Pancreas (tissue), 10 donors: Measurements from ENCODE around the gene ANTXR1. TPM values are rescaled to one million over a fixed set of nuclear protein-coding genes. Genes with fewer than 3 reads are reported as not detected.

Experiments
- ATAC-seq, 4 donors: fragments of 200-7000 bp; cut with Tn5 transposase; one replicate each; pipeline versions ENCODE4 v1.8.0 to v1.9.1; 2020; ENCODE audit warnings: mild to moderate bottlenecking in 4 of 4, moderate library complexity in 4 of 4
- DNase-seq, 6 donors: peaks; one replicate each; pipeline ENCODE4 v3.0.0-alpha.2; 2020
- FAIRE-seq: peaks from 2 replicates; lab custom pipeline; 2012; peaks lifted over from hg19 to GRCh38; lab: Jason Lieb, UNC
- H3K27ac ChIP-seq, 4 donors: fragments of 200-600 bp; sonication (generic); 1 replicate in 3 of 4; 2 replicates in 1 of 4; pipeline versions ENCODE4 v1.5.0 to v1.8.0; 2020
- H3K27me3 ChIP-seq, 4 donors: fragments of 200-600 bp; one replicate each; pipeline ENCODE4 v1.8.0; 2021
- H3K36me3 ChIP-seq, 3 donors: fragments of 200-600 bp; sonication (generic) in 1 of 3; one replicate each; pipeline versions ENCODE4 v1.5.0 to v1.8.0; 2020 to 2021
- H3K4me1 ChIP-seq, 3 donors: fragments of 200-600 bp; one replicate each; pipeline ENCODE4 v1.8.0; 2021
- H3K4me3 ChIP-seq, 4 donors: fragments of 200-600 bp; sonication (generic) in 2 of 4; one replicate each; pipeline versions ENCODE4 v1.5.0 to v1.8.0; 2020 to 2021
- H3K9me3 ChIP-seq, 4 donors: fragments of 200-600 bp; one replicate each; pipeline ENCODE4 v1.8.0; 2021
- CTCF ChIP-seq, 4 donors: fragments of 200-600 bp; sonication (generic) in 3 of 4; IDR thresholded peaks; one replicate each; pipeline versions ENCODE4 v1.5.0 to v1.8.0; 2021; ENCODE audit warnings: antibody characterized with exemption in 4 of 4
- WGBS, 2 donors: extraction: QIAGEN DNeasy Blood & Tissue Kit; methylation state at CpG; one replicate each; pipeline ENCODE4 v1.1.7; 2013; 5-methylcytosine and 5-hydroxymethylcytosine counted together
- intact Hi-C, 3 donors: fragments of 100-400 bp; cut with DNase I; formaldehyde crosslinking; loops; one replicate each; pipeline versions ENCODE4 v1.11.1 to v1.14.2; 2022
- polyA plus RNA-seq, 2 donors: library from polyadenylated mRNA; stranded (reverse); fragments of 200-250 nt; gene quantifications; one replicate each; pipeline ENCODE4 v1.2.3, GENCODE V29; 2013
- total RNA-seq, 6 donors: library from RNA; stranded (reverse); fragmentation: NEBNext Ultra II Directional in 4 of 6; extraction: Animal tissue kit (Norgen Biotek cat#: 25700) in 4 of 6; gene quantifications; one replicate each; pipeline versions ENCODE4 v1.2.1 to v1.2.4, GENCODE V29; 2021 to 2023
- donor health status: healthy with polysubstance abuse.
- donor health status: DM: no; HTN: no; CAD: no; lungs with moderate emphysema.
- donor health status: DM: no; HTN: no; CAD: no.
- donor health status: control.
- donor health status: control.
- donor health status: Bipolar disorder and iron deficiency.
- donor health status: DM: yes; HTN: yes; CAD: no.
- donor health status: DM: no; HTN: no; CAD: no.
- donor health status: DM: no; HTN: no; CAD: no.
- donor health status: DM: yes; HTN: yes; CAD: no.

Gene ANTXR1
- total and polyA plus RNA-seq, 8 donors = 1.7 to 23.4 (median 2.5) TPM

- intact Hi-C loops = no loop called here
- 83 to 92% methylated on average over 4 of the region's 4 CpGs for WGBS, 2 donors
Observed at GRCh38 chr2:69084492-69084891, 71.5 kb downstream of the ANTXR1 start.

DNA sequence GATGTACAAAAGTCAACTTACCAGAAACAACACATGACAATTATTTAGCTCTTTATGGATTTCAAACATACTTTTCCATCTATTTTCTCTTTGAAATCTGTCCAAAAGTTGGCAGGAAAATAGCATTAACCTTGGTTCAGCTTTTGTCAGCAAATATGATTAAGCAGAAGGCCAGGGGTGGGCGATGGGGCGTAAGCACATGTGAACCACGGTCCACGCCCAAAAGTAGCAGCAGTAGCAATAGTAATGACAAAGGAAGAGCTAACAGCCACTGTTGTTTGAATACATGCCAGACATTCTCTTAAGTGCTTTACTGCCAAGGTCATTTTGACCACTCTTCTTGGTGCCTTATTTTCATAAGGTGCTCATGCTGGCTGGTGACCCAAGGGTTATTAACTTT, 73.5 kb downstream of the ANTXR1 start:
- H3K9me3 ChIP-seq = no peaks in the 10 kb centered on the region
- H3K4me1 ChIP-seq = peaks cover 0 to 21% (median 0%) of the 10 kb centered on the region in 3 donors
- H3K27me3 ChIP-seq = no peaks in the 10 kb centered on the region
- no peak overlapping the region for H3K27ac ChIP-seq
- no peak overlapping the region for H3K4me3 ChIP-seq
- no peak for ATAC-seq
- no peak for DNase-seq
- 74% methylated on average over 4 of the region's 4 CpGs for WGBS, 2 donors
- H3K36me3 ChIP-seq = no peaks in the 10 kb centered on the region
- no peak for TF ChIP-seq CTCF (IDR thresholded peaks at IDR 0.05)
- no peak for FAIRE-seq
- intact Hi-C loops = no loop called here

More at GRCh38 chr2:69084492-69084891, 71.5 kb downstream of the ANTXR1 start:
- no peaks in the 10 kb centered on the region for H3K9me3 ChIP-seq
- no peak for FAIRE-seq
- ATAC-seq = no peak
- H3K27me3 ChIP-seq = no peaks in the 10 kb centered on the region
- DNase-seq = no peak
- TF ChIP-seq CTCF (IDR thresholded peaks at IDR 0.05) = no peak
- H3K27ac ChIP-seq = no peak overlapping the region
- H3K36me3 ChIP-seq = no peaks in the 10 kb centered on the region
- H3K4me1 ChIP-seq = peaks cover 0 to 21% (median 0%) of the 10 kb centered on the region in 3 donors
- H3K4me3 ChIP-seq = no peak overlapping the region

DNA sequence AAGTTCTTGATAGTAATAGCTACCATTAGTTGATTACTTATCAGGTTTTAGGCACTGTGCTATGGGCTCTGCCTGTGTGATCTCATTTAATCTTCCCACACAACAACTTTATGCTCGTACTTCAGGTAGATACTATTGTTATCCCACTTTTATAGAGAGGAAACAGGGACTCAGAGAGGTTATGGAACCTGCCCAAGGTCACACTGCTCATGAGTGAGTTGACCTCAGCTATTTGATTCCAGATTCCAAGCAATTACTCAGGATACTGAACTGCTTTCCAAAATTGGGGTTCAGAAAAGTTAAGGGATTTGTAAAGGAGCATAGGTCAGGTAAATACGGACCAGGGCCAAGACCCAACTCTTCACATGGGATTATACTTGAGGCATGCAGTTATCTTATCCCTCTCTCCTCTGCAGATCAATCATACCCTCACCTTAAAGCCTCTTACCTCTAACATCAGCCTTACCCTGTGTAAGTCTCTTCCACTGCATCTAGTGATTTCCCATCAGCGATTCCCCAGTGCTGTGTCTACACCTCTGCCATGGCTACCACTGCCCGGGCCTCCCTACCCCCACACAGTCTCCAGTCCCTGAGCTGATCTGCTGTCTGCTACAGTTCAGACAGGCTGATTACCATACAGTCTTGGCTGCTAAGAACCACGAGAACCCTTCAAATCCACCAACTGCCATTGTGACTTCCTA, 74.4 kb downstream of the ANTXR1 start:
- 77 to 86% methylated on average over 5 of the region's 5 CpGs for WGBS, 2 donors
- H3K36me3 ChIP-seq = no peaks in the 10 kb centered on the region
- H3K27ac ChIP-seq = no peak overlapping the region
- H3K9me3 ChIP-seq = no peaks in the 10 kb centered on the region
- DNase-seq = no peak
- FAIRE-seq = no peak
- peaks cover 0 to 17% (median 0%) of the 10 kb centered on the region in 3 donors for H3K4me1 ChIP-seq
- H3K4me3 ChIP-seq = no peak overlapping the region
- ATAC-seq = no peak
- intact Hi-C loops = no loop called here
- no peaks in the 10 kb centered on the region for H3K27me3 ChIP-seq
- TF ChIP-seq CTCF (IDR thresholded peaks at IDR 0.05) = no peak

- H3K9me3 ChIP-seq = no peaks in the 10 kb centered on the region
- H3K36me3 ChIP-seq = no peaks in the 10 kb centered on the region
- intact Hi-C loops = no loop called here
- no peak for ATAC-seq
- H3K4me3 ChIP-seq = no peak overlapping the region
- no peak overlapping the region for H3K27ac ChIP-seq
- DNase-seq = no peak
- no peak for TF ChIP-seq CTCF (IDR thresholded peaks at IDR 0.05)
- no peak for FAIRE-seq
- H3K27me3 ChIP-seq = no peaks in the 10 kb centered on the region
- H3K4me1 ChIP-seq = peaks cover 0 to 12% (median 0%) of the 10 kb centered on the region in 3 donors
- 63 to 79% methylated on average over 1 of the region's 1 CpG for WGBS, 2 donors
Observed at GRCh38 chr2:69087912-69088240, 74.9 kb downstream of the ANTXR1 start.

GRCh38 chr2:69088466-69088865, 75.5 kb downstream of the ANTXR1 start:
- TF ChIP-seq CTCF (IDR thresholded peaks at IDR 0.05) = no peak
- no peak for FAIRE-seq
- intact Hi-C loops = no loop called here
- H3K36me3 ChIP-seq = no peaks in the 10 kb centered on the region
- WGBS, 2 donors = 94 to 96% methylated on average over 3 of the region's 3 CpGs
- DNase-seq = no peak
- no peak overlapping the region for H3K27ac ChIP-seq
- no peak overlapping the region for H3K4me3 ChIP-seq
- no peaks in the 10 kb centered on the region for H3K9me3 ChIP-seq
- H3K27me3 ChIP-seq = no peaks in the 10 kb centered on the region
- peaks cover 0 to 6% (median 0%) of the 10 kb centered on the region in 3 donors for H3K4me1 ChIP-seq
- ATAC-seq = peak in 1 of 4 donors; percentile 29
